ENCODE data around the gene UEVLD.
A peak's percentile ranks its signal among the peaks of the same experiment; 100 is the strongest.

Gene UEVLD

DNA sequence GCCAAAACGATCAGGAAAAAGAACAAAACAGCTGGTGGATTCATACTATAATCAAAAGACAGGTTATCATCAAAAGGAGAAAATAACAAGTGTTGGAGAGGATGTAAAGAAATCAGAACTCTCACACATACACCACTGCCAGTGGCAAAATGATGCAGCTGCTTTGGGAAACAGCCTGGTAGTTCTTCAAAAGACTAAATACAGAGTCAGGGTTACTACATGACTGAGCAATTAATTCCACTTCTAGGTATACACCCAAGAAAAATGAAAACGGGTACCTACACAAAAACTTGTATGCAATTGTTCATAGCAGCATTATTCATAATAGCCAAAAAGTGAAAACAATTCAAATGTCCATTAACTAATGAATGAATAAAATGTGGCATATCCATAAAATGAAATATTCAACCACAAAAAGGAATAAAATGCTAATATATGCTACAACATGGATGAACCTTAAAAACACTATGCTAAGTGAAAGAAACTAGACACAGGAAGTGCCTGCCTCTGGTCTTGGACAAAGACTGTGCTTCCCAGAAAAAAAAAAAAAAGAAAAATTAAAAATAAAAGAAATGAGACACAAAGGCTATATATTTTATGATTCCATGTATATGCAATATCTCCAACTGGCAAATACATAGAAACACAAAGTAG lies 8.3 kb downstream of the UEVLD start:
- DNase-seq: no peak

DNA sequence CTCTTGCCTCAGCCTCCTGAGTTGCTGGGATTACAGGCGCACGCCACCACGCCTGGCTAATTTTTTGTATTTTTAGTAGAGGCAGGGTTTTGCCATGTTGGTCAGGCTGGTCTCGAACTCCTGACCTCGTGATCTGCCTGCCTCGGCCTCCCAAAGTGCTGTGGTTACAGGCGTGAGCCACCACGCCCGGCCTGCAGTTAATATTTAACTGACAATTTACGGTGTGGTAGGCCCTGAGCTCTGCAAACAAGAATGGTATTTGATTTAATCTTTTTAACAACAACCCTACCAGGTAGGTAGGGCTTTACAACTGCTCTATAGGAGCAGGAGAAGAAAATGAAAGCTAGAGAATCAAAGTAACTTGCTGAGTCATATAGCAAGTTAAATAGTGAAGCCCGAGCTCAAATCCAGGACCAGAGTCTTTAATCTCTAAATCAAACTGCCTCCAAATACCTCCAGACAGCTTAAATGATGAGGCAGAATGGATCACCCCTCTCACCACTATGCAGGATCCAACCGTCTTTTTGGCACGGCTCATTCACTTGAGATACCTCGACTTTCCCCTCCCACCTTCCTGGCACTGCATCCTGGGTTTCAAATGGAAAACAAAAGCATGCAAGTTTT lies 9.4 kb downstream of the UEVLD start:
- DNase-seq: no peak

DNA sequence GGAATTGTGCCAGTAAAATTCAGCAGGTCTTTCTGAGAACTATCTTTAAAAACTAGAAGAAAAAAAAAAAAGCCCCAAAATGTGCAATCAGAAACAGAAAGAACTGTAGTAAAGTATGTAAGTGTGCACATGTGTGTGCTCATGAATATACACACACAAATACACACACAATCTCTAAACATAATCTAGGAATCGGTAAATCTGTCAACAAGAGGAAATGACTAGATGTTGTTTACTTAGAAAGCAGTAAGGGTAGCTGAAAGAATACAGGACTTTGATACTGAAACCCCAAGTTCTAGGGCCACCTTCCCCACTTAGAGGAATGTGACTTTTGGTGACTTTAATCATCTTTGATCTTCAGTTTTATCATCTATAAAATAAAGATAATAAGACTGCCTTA lies 13.2 kb downstream of the UEVLD start:
- DNase-seq: no peak

DNA sequence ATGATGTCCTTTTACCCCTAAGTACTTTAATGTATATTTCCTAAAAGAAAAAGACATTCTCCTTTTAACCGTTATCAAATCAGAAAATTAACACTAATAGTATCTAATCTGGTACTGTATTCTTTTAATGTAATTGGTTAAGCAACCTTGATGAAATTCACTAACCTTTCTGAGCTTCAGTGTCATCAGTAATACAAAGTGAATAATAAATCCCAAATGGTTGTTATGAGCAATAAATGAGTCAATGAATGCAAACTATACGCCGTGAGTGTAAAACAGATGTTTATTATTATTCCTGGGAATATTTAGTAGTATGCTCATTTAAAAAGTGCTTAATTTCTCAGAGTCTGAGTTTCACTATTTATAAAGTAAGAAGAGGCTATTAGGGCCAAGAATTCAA lies 21.5 kb downstream of the UEVLD start:
- DNase-seq: no peak

DNA sequence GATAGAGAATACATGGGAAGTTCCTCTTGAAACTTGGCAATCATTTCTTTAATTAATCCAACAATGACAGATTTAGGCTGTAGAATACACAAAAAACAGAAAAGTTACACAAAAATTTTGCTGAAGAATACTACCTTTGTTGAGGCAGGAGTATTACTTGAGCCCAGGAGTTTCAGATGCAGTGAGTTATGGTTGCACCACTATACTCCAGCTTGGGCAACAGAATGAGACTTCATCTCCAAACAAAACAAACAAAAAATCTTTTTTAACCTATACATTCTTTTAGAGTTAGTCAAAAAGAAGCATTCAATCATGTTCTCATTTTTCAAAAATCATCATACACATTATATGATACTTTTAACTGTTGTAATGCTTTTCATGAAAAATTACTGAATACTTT lies 22.1 kb downstream of the UEVLD start:
- no peak for DNase-seq

DNA sequence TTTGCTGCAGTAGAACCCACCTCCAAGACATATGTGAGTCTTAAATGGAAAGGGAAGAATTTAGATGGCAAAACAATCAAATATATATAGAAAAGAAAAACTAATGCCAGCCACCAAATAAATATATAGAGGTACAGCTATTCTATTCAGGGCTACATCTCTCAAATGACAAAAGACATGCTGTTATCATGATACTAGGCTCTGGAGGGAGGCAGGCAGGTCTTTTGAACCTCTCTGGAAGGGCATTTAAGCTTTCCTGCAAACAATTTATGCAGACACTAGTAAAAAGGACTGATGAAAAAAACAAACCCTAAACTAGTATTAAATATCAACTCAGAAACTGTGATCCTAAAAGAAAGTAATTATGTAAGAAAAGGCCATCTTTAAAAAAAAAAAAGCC lies 24.4 kb downstream of the UEVLD start:
- DNase-seq: no peak

DNA sequence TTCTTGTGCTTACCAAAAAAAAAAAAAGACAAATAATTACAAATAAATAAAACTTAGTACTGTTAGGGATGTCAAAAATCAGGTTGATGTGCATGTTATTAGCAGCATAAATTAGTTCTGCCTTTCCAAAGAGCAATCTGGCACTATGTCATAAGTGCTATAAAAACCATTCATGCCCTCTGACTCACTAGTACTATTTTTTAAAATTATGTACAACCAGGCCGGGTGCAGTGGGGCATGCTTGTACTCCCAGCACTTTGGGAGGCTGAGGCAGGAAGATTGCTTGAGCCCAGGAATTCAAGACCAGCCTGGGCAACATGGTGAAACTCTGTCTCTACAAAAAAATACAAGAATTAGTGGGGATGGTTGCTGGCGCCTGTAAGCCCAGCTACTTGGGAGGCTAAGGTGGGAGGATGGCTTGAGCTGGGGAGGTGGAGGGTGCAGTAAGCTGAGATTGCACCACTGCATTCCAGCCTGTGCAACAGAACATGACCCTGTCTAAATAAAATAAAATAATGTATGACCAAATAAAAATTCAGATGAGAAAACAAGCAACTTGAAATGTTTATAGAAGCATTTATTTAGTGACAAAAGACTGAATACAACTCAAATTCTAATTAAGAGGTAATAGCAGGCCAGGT lies 25.3 kb downstream of the UEVLD start:
- DNase-seq: no peak

DNA sequence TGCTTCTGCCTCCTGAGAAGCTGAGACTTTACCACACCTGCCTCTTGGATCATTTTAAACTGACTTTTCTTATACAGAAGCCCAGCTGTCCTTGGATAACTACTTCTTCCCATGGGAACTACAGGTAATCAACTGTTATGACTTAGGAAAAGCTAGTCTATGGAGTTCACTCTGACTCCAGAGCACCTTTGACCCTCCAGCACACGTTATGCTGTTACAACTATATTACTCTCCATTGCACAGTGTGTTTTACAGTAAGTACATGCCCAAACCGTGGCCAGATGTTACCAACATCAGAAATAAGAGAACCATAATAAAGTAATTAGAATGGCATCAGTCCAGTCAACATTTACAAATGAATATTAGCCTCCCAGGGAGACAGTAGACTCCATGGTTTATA lies 40.5 kb downstream of the UEVLD start:
- DNase-seq: no peak

DNA sequence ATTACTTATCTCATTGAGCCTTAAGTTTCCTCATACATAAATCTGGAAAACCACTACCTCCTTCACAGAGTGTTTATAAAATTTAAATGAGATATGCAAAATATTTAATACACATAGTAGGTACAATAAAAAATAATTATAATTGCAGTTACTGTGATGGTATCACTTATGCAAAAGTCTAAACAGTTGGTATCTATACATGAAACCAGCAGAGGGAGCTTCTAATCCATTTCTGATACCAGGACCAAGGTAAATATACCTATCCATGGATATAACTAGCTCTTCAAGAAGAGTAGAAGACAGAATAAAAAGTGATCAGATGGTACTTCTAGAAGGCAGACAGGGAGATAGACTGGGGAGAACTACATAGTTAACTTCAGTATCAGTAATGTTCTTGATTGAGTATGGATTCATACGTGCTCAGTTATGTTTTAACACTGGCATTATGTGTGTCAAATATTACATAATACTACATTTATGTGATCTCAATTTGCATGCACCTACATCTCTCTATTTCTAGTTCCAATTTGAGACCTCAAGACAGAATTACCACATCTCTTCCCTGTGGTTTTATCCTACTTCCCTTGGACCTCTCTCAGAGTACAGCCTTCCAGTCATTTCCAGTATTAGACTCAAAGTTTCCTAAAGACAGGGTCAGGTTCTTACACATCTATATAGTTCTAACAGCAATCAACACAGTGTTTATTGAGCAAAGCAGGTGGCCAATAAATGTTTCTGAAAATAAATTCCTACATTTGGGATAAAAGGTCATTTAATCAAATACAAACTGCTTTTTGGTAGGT lies 48.1 kb downstream of the UEVLD start:
- no peak for DNase-seq

DNA sequence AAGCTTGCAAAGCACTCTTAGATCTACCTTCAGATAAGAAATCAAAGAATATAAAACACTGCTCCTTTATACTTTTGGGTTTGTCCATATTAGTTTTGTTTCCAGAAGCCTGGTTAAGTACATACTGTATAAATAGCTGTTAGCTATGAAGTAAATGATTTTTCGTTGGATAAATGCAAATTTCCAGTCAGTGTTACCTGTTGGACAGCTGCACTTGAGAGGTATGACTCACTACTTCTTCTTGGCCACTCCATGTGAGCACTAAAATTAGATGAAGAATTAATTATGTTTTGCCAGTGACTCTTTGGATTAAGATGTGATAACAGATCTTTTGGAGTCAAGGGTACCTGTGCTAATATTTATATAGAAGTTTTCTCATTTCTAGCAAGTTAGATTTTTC lies 52.3 kb downstream of the UEVLD start:
- no peak for DNase-seq

DNA sequence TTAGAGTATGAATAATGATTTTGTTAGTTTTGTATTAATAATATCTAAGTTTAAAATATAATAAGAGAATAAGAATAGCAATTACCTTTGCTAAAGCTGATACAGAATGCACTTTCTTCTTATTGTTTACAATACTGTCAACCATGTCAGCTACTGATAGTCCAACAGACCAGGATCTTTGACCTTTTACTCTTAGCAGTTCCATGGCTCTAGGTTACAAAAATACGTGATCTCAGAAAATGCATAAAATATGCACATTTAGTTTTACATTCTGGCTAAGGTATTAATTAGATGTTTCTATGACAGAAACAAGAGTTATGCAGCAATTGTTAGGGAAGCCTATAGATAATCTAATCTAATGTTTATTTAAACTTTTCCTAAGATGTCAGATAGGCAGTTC lies 54.3 kb downstream of the UEVLD start:
- DNase-seq: no peak

DNA sequence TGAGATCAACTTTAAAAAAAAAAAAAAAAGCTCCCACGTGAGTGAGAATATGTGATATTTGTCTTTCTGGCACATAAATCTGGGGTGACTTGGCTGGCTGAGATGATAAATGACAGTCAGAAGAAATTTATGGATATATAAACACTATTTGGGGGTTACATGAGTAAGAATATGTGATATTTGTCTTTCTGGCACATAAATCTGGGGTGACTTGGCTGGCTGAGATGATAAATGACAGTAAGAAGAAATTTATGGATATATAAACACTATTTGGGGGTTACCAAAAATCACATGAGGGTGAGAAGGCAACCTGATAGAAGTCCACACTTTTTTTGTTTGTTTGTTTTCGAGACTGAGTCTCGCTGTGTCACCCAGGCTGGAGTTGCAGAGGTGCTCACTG lies 55.2 kb downstream of the UEVLD start:
- DNase-seq: no peak

DNA sequence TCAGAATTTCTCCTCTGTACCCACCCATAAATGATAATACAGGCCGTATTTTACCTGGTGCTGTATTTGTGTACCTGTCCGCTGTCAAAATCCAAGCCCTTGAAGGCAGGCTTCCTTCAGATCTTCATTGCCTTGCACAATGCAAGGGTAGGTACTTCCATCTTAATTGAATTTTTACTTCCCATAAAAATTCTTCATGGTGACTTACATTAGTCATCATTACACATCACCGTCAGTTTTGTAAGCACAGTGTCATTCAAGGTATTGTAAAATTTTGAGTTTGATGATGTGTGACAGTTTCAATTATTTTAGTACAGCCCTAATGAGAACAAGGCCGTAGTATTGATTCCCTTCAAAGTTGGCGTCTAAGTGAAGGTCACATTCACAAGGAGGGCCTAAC lies 61.0 kb downstream of the UEVLD start:
- DNase-seq: no peak

DNA sequence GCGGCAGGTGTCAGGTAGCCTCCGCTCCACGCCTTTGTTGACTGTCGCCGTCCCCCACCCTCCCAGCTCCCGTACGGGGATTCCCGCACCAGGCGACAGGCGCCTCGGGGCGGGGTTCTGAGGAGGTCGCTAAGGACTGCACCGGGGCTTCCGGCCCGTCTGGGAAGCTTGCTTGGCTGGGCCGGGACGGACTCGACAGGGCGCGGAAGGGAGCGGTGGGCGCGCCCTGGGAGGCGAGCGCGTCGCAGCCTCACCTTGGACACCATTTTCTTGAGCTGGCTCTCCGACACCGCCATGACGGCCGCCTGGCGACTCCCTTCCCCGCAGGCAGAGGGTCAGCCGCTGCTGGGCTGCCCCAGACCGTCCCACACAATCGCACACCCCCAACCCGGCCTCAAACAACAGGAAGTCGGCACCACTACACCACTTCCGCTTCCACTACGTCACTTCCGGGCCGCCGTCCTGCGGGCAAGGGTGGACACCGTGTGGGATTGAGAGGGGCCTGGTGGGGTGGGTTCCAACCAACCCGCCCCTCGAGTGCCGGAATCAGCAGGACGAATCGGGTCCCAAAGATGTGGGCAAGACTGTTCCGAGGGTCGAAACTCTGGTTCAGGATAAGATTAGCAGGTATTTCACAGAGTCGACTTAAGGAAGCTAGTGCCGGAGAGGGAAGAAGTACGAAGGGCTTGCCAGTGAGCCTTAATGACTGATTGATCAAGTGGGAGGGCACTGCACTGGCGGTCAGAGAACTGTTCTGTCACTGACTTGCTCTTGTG lies 61.8 kb downstream of the UEVLD start, which contains the start of gene TSG101:
Gene TSG101, minus strand, starts transcription at position 422 of the 776 bp plus-strand sequence. Its CDS starts 126 bp downstream, at position 296.
- DNase-seq: peak; percentile 48

DNA sequence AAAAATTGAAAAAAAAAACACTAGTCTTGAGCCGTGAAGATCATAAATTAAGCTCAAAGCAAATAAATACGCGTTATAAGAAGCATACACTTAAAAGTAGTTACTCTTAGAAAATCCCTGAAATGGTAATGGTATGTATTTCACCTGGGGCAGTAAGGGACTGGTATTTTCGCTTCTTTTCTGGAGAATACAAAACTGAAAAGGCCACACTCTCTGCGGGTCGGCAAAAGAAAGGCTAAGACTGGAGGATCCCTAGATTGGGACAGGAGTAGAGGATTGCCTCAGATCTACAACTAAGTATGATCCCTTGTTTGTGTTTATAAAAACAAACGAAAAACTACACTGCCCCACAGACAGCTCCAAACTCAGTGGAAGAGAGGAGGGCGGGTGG lies 62.4 kb downstream of the UEVLD start:
- DNase-seq: no peak

DNA sequence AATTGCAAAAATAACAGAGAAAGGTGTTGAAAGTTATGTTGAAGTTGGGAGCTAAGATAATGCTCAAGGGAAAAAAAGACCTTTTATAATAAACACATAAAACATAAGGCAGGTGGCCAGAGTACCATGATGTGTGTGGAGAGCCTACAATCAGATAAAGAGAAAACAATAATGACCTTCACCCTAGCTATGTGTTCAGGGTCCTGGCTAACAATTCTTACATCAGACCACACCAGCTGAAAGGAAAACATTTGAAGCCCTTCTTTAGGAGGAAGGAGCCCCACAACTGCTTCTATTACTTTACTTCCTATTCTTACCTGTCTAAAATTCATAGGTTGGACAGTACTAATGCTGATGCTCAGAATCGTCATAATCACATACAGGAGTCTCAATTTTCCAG lies 64.3 kb downstream of the UEVLD start:
- no peak for DNase-seq

DNA sequence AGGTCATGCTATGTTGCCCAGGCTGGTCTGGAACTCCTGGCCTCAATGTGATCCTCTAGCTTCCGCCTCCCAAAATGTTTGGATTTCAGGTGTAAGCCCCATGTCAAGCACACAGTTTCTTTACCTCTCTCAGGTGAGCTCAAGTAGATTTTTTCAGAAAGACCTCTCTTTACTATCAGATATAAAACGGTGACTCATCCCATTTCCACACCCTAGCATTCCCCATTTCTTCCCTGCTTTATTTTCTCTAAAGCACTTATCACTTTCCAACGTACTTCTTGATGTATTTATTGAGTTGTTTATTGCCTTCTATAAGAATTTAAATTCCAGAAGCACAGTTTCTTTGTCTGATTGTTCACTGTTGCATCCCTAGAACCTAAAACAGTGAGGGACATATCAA lies 65.5 kb downstream of the UEVLD start:
- no peak for DNase-seq

DNA sequence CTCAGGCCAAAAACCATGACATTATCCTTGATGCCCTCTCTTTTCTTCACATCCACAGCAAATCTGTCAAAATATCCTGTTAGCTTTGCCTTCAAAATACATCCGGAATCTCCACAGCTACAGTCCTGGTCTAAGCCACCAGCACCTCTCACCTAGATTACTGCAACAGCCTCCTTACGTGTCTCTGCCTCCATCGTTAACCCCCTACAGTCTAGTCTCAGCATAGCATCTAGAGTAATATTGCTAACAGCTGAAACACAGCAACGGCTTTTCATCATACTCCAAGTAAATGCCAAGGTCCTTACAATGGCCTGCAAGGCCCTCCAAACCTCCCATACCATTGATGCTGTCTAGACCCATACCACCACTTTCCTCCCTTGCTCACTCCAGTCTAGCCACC lies 66.1 kb downstream of the UEVLD start:
- DNase-seq: no peak

DNA sequence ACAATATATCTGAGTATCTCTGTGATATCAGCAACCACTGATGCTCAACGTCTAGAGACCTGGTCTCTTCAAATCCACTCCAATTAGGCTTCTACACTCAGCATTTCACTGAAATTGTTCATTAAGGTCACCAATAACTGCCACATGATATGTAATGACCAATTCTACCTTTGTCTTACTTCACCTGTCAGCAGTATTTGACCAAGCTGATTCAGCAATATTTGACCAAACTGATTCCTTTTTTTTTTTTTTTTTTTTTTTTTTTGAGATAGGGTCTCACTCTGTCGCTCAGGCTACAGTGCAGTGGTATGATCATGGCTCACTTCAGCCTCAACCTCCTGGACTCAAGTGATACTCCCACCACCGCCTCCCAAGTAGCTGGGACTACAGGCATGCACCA lies 67.4 kb downstream of the UEVLD start:
- no peak for DNase-seq

DNA sequence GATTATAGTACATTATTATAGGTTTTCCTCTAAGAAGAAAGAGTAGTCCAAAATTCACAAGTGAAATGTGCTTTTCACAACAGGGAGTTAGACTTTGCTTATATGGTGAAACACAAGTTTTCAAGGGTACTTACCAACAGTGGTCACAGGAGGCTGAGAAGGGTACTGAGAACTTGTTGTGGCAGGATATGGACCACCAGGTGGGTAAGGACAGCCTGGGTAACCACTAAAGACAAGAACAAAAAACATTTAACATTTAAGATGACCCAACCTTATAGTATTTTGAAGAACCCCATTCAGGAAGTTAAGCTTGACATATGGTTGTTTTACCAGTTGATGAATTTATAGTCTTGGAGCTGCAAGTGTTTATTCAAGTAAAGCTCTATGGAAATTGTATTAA lies 86.2 kb downstream of the UEVLD start:
- DNase-seq: no peak

DNA sequence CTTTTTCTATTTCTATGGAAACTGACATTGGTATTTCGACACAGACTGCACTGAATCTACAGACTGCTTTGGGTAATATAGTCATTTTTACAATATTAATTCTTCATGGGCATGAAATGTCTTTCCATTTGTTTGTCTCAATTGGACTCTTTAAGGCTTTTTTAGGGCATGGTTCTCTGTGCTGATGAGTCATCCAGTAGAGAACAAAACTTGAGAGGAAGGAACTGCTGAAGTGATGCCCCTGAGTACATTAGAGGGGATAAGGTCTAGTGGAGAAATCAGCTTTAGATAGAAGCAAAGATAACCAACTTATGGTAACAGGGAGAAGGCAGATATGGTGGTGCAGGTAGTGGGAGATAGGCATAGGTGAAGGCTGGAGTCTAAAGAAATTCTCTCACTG lies 86.9 kb downstream of the UEVLD start:
- DNase-seq: no peak

DNA sequence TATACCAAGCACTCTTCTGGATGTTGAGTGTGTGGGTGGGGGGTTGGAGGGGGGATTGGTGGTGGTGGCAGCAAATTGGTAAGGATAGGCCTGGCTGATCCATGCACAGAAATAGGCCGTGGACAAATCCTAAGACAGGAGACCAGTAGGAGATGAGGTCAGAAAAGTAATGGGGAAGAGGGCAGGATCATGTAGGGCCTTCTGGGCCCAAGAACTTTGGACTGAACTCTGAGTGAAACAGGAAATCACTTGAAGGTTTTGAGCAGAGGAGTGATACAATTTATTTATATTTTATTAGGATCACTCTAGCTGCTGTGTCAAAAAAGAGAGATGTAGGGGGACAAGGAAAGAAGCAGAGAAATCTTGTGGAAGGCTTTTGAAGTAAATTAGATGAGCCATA lies 90.5 kb downstream of the UEVLD start:
- no peak for DNase-seq

DNA sequence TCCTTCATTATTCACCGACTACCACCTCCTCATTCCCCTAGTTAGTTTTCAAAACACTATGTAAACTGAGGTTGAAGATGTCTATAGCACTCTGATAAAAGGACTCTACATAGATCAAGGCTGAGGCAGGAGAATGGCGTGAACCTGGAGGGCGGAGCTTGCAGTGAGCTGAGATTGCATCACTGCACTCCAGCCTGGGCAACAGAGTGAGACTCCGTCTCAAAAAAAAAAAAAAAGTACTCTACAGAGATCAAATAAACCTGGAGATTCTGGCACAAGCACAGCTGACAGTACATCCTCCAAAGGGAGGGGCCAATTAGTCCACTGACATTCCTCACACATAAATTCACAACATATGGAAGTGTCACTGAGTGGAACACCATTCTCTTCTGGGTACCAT lies 92.8 kb downstream of the UEVLD start:
- no peak for DNase-seq

Data from NCI-H2107 (cell line).